Superior temporal gyrus (tissue), 1 donor: ENCODE data around the gene RDH14.

Source experiments
- DNase-seq: peaks from one replicate; pipeline ENCODE4 v3.0.0-alpha.2; 2016; ENCODE audit errors: extremely low spot score

Gene RDH14

GRCh38 chr2:18522484-18523146 lies 37.8 kb downstream of the RDH14 start:
- DNase-seq = no peak

GRCh38 chr2:18520451-18521425 lies 39.7 kb downstream of the RDH14 start:
- peak; percentile 90 for DNase-seq

GRCh38 chr2:18519914-18520450 lies 40.5 kb downstream of the RDH14 start:
- no peak for DNase-seq

- no peak for DNase-seq
These were observed 42.0 kb downstream of the RDH14 start for GRCh38 chr2:18518116-18519111.

- no peak for DNase-seq
These were observed 43.1 kb downstream of the RDH14 start for GRCh38 chr2:18517386-18517785.

- DNase-seq = no peak
These were observed 44.3 kb downstream of the RDH14 start for GRCh38 chr2:18516112-18516511.

- no peak for DNase-seq
These were observed 45.7 kb downstream of the RDH14 start for GRCh38 chr2:18514526-18515461.

- no peak for DNase-seq
These were observed 49.7 kb downstream of the RDH14 start for GRCh38 chr2:18510775-18511174.

- DNase-seq = no peak
These were observed 53.5 kb downstream of the RDH14 start for GRCh38 chr2:18506883-18507509.

GRCh38 chr2:18505703-18506341 lies 54.6 kb downstream of the RDH14 start:
- DNase-seq = no peak
